AG04450 (cell line): ENCODE measurements around the gene TICRR. TPM values are rescaled to one million over a fixed set of nuclear protein-coding genes. Genes with fewer than 3 reads are reported as not detected.

Experiments
- CTCF ChIA-PET: fragments of 300-600, 350-600 bp; formaldehyde crosslinking; extraction: SDS; loops from one replicate; lab custom pipeline; 2022; ENCODE audit warnings: antibody characterized with exemption, inconsistent platforms; lab: Charles Lee
- POLR2A ChIA-PET: fragments of 350-600 bp; formaldehyde crosslinking; extraction: SDS; loops from one replicate; lab custom pipeline; 2021; ENCODE audit warnings: antibody characterized with exemption, inconsistent platforms; lab: Yijun Ruan, JAX
- DNase-seq: peaks from one replicate; pipeline ENCODE4 v3.0.0-alpha.2; 2011; ENCODE audit warnings: low read depth, low spot score
- H3K27ac ChIP-seq: one replicate; pipeline ENCODE4 v1.5.1; 2012; ENCODE audit warnings: low read depth, low read length, control low read depth
- H3K27me3 ChIP-seq: one replicate; pipeline ENCODE4 v1.6.0; 2012; ENCODE audit warnings: low read length; ENCODE audit not compliant: control insufficient read depth, insufficient read depth
- H3K4me3 ChIP-seq: 2 replicates; pipeline ENCODE4 v1.5.1; 2011; ENCODE audit warnings: mild to moderate bottlenecking, low read depth, low read length, control low read depth
- H3K9me3 ChIP-seq: 2 replicates; pipeline ENCODE4 v1.5.1; 2012; ENCODE audit warnings: low read length; ENCODE audit not compliant: control insufficient read depth, insufficient read depth
- CTCF ChIP-seq: IDR thresholded peaks from 2 replicates; pipeline ENCODE4 v1.5.1; 2011; ENCODE audit warnings: low read depth, low read length, control low read depth, inconsistent platforms
- polyA plus RNA-seq: library from polyadenylated mRNA; depleted of rRNA; stranded (reverse); fragments of >200 nt; gene quantifications from 2 replicates; pipeline ENCODE4 v1.2.3, GENCODE V29; 2011; rRNA removed

Gene TICRR
- polyA plus RNA-seq, 1 experiment, result 1.3 TPM

DNA sequence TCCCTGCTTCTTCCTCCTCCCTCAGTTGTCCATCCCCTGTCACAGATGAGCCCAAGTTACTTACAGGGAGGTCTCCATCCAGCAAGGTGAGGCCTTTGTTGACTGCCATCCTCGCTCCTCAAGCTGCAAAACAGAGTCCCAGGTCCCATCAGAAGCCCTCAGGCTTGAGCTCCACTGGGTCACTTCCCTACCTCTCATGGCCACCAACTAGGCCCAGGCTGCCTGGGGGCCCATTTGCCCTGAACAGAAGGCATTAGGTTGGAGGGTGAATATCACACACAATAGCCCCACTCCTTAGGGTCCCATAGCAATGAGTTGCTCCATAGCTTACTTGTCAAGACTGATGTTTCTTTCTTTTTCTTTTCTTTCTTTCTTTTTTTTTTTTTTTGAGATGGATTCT lies 102.1 kb downstream of the TICRR start:
- CTCF ChIA-PET, result no interaction called here
- POLR2A ChIA-PET, result no interaction called here
- TF ChIP-seq CTCF, result no peak
- no peak overlapping the region for H3K27ac ChIP-seq
- no peaks in the 10 kb centered on the region; the same call in 1 of the 2 replicates for H3K9me3 ChIP-seq
- no peak overlapping the region for H3K4me3 ChIP-seq
- H3K27me3 ChIP-seq, result peaks cover 2% of the 10 kb centered on the region
- no peak for DNase-seq

Other genes starting within 250 kb of the TICRR start
- gene POLG, start 240.6 kb upstream of the TICRR start, polyA plus RNA-seq, result 13.7 and 17.5 TPM in 2 replicates
- not detected in 2 replicates for gene RHCG, start 78.9 kb upstream of the TICRR start, polyA plus RNA-seq
- 4.5 and 4.8 TPM in 2 replicates for gene KIF7, start 80.0 kb downstream of the TICRR start, polyA plus RNA-seq
- gene PLIN1, start 103.9 kb downstream of the TICRR start, polyA plus RNA-seq, result 0.05 and 0.06 TPM in 2 replicates
- gene PEX11A, start 115.3 kb downstream of the TICRR start, polyA plus RNA-seq, result 7.3 and 7.5 TPM in 2 replicates
- 0.05 TPM in 2 replicates for gene WDR93, start 115.3 kb downstream of the TICRR start, polyA plus RNA-seq
- gene MESP1, start 175.8 kb downstream of the TICRR start, polyA plus RNA-seq, result 0.17 and 0.30 TPM in 2 replicates
- 0.20 and 0.22 TPM in 2 replicates for gene MESP2, start 200.9 kb downstream of the TICRR start, polyA plus RNA-seq
- 49.7 and 72.9 TPM in 2 replicates for gene ANPEP, start 239.4 kb downstream of the TICRR start, polyA plus RNA-seq